Spleen (tissue), 7 donors: ENCODE data around the gene OR9Q1.

ENCODE experiments used
- CTCF ChIP-seq, 11 experiments: fragments of 200-600 bp in 7 of 11; fragments of 450-650 bp in 4 of 11; sonication (generic) in 4 of 11; IDR thresholded peaks in 8 of 11; conservative IDR thresholded peaks in 3 of 11; 1 replicate in 7 of 11; 2 replicates in 4 of 11; pipeline versions ENCODE4 v1.4.0 to v1.8.0; 2016 to 2021; ENCODE audit warnings: antibody characterized with exemption in 11 of 11, inconsistent platforms in 4 of 11, mild to moderate bottlenecking in 1 of 11
- POLR2A ChIP-seq, 3 donors: fragments of 450-650 bp; IDR thresholded peaks; one replicate each; pipeline ENCODE4 v1.5.1; 2017; ENCODE audit warnings: antibody characterized with exemption in 3 of 3, mild to moderate bottlenecking in 1 of 3
- POLR2AphosphoS5 ChIP-seq, 3 donors: sonication (generic); formaldehyde crosslinking; IDR thresholded peaks; one replicate each; pipeline ENCODE4 v1.5.1; 2017; ENCODE audit warnings: antibody characterized with exemption in 3 of 3
- donor health status: DM: no; HTN: no; CAD: no; lungs with moderate emphysema.
- donor health status: DM: no; HTN: no; CAD: no.
- donor health status: DM: no; HTN: no; CAD: no.

GRCh38 chr11:58060535-58060934 lies 36.9 kb downstream of the OR9Q1 start:
- TF ChIP-seq CTCF (IDR thresholded peaks at IDR 0.05 in 8 of 11, conservative IDR thresholded peaks at IDR 0.05 in 3 of 11) (no peak), POLR2AphosphoS5 (IDR thresholded peaks at IDR 0.05) (no peak), POLR2A (IDR thresholded peaks at IDR 0.05) (no peak)
